Activated T-helper 2 cell treated with anti-CD3 and anti-CD28 coated beads, Interferon-gamma antibody, Interleukin-2, Interleukin-4, amounts not matched to agents 10 μg/mL and 5 μg/mL and 100 μg/mL, durations not matched to agents 14 hours and 24 hours and 36 hours (primary cell): Measurements from ENCODE around the gene COX18. TPM values are rescaled to one million over a fixed set of nuclear protein-coding genes. Genes with fewer than 3 reads are reported as not detected.

Experiments used
- DNase-seq: peaks from one replicate; pipeline ENCODE4 v3.0.0; 2021; ENCODE audit warnings: low spot score
- H3K27ac Mint-ChIP-seq: one replicate; pipeline ENCODE4 v1.8.0; 2021; ENCODE audit warnings: mixed read lengths
- H3K27me3 Mint-ChIP-seq: one replicate; pipeline ENCODE4 v1.8.0; 2021; ENCODE audit warnings: low read depth, mixed read lengths
- H3K36me3 Mint-ChIP-seq: one replicate; pipeline ENCODE4 v1.8.0; 2021; ENCODE audit warnings: low read depth, mixed read lengths
- H3K4me1 Mint-ChIP-seq: one replicate; pipeline ENCODE4 v1.8.0; 2021; ENCODE audit warnings: low read depth, mixed read lengths
- H3K4me3 Mint-ChIP-seq: one replicate; pipeline ENCODE4 v1.8.0; 2021; ENCODE audit warnings: low read depth, mild to moderate bottlenecking, moderate library complexity, mixed read lengths
- H3K9me3 Mint-ChIP-seq: one replicate; pipeline ENCODE4 v1.8.0; 2021; ENCODE audit warnings: mixed read lengths
- intact Hi-C: fragments of 100-400 bp; cut with micrococcal nuclease; formaldehyde crosslinking; loops from one replicate; pipeline ENCODE4 v1.15.1; 2023
- total RNA-seq: library from RNA; stranded (reverse); gene quantifications from 2 replicates; pipeline ENCODE4 v1.2.3, GENCODE V29; 2022

The COX18 gene
- total RNA-seq, 1 donor from 2014 or later = 20.9 TPM

DNA sequence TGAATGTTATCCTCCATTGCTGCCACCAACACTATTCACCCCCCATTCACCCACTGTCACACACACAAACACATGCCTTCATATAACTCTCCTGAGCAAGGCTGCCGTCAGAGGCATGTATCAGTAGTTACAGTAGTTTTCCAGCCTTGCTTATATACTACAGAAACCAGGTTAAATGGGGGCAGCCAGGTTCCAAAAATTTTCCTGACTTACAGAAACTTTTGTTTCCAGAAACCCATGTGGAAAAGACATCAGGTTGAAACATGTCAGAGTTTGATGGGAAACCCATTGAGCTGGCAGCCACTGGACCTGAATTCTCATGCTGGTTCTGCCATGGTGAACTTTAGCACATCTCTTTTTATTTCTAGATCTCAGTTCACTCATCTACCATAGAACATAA, 64.0 kb downstream of the COX18 start:
- H3K4me1 Mint-ChIP-seq = no peaks in the 10 kb centered on the region
- H3K27ac Mint-ChIP-seq = no peak overlapping the region
- no peaks in the 10 kb centered on the region for H3K36me3 Mint-ChIP-seq
- H3K4me3 Mint-ChIP-seq = no peak overlapping the region
- H3K27me3 Mint-ChIP-seq = peaks cover 5% of the 10 kb centered on the region
- no peak for DNase-seq
- intact Hi-C loops = no loop called here
- H3K9me3 Mint-ChIP-seq = no peaks in the 10 kb centered on the region

Other genes with a start within 250 kb of the COX18 start
- gene ANKRD17, start 189.1 kb upstream of the COX18 start, total RNA-seq = 70.0 and 71.4 TPM in 2 replicates